Measurements from ENCODE around the gene INF2. TPM values are rescaled to one million over a fixed set of nuclear protein-coding genes. Genes with fewer than 3 reads are reported as not detected.

Gene INF2
- total and polyA plus RNA-seq, 9 of the 15 experiments (the other 6 are each of a cell fraction or from before 2014, with no cell fraction given) = 0.56 to 31.3 (median 7.8) TPM

DNA sequence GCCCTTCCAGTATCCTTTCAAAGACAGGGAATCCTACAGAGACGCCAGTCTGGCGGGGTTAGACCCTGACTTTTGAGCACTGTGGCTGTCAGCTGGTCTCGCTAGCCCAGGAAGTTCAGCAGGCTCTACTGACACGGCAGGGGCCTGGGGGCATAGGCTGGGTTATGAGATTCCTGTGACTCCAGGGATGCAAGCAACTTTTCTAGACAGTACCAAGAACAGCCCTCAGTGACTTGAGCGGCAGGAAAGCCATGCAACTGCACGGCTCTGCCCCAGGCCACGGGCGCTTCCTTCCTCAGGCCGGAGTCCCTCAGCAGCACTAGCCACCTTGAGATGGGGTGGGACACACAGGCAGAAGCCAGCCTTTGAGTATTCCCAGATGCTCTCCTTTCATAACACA is 58.5 kb downstream of the INF2 start:
- ATAC-seq = no peak
- TF ChIP-seq RFX1 (IDR thresholded peaks at IDR 0.05) (no peak), SIN3B (IDR thresholded peaks at IDR 0.05; ENCODE audit: low read depth) (no peak), ETV1 (tag; conservative IDR thresholded peaks at IDR 0.05; ENCODE audit: low read depth) (no peak)
- TF ChIP-seq, protein P1, sequence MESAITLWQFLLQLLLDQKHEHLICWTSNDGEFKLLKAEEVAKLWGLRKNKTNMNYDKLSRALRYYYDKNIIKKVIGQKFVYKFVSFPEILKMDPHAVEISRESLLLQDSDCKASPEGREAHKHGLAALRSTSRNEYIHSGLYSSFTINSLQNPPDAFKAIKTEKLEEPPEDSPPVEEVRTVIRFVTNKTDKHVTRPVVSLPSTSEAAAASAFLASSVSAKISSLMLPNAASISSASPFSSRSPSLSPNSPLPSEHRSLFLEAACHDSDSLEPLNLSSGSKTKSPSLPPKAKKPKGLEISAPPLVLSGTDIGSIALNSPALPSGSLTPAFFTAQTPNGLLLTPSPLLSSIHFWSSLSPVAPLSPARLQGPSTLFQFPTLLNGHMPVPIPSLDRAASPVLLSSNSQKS (CRISPR knock-in tag; IDR thresholded peaks at IDR 0.05) = no peak
- TF ChIP-seq, protein P2, sequence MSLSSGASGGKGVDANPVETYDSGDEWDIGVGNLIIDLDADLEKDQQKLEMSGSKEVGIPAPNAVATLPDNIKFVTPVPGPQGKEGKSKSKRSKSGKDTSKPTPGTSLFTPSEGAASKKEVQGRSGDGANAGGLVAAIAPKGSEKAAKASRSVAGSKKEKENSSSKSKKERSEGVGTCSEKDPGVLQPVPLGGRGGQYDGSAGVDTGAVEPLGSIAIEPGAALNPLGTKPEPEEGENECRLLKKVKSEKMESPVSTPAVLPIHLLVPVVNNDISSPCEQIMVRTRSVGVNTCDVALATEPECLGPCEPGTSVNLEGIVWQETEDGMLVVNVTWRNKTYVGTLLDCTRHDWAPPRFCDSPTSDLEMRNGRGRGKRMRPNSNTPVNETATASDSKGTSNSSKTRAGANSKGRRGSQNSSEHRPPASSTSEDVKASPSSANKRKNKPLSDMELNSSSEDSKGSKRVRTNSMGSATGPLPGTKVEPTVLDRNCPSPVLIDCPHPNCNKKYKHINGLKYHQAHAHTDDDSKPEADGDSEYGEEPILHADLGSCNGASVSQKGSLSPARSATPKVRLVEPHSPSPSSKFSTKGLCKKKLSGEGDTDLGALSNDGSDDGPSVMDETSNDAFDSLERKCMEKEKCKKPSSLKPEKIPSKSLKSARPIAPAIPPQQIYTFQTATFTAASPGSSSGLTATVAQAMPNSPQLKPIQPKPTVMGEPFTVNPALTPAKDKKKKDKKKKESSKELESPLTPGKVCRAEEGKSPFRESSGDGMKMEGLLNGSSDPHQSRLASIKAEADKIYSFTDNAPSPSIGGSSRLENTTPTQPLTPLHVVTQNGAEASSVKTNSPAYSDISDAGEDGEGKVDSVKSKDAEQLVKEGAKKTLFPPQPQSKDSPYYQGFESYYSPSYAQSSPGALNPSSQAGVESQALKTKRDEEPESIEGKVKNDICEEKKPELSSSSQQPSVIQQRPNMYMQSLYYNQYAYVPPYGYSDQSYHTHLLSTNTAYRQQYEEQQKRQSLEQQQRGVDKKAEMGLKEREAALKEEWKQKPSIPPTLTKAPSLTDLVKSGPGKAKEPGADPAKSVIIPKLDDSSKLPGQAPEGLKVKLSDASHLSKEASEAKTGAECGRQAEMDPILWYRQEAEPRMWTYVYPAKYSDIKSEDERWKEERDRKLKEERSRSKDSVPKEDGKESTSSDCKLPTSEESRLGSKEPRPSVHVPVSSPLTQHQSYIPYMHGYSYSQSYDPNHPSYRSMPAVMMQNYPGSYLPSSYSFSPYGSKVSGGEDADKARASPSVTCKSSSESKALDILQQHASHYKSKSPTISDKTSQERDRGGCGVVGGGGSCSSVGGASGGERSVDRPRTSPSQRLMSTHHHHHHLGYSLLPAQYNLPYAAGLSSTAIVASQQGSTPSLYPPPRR (CRISPR knock-in tag; IDR thresholded peaks at IDR 0.05; ENCODE audit: borderline replicate concordance) = no peak
- TF ChIP-seq, protein P3, sequence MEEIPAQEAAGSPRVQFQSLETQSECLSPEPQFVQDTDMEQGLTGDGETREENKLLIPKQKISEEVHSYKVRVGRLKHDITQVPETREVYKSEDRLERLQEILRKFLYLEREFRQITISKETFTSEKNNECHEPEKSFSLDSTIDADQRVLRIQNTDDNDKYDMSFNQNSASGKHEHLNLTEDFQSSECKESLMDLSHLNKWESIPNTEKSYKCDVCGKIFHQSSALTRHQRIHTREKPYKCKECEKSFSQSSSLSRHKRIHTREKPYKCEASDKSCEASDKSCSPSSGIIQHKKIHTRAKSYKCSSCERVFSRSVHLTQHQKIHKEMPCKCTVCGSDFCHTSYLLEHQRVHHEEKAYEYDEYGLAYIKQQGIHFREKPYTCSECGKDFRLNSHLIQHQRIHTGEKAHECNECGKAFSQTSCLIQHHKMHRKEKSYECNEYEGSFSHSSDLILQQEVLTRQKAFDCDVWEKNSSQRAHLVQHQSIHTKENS (CRISPR knock-in tag; IDR thresholded peaks at IDR 0.05) = no peak
- TF ChIP-seq, protein P4, sequence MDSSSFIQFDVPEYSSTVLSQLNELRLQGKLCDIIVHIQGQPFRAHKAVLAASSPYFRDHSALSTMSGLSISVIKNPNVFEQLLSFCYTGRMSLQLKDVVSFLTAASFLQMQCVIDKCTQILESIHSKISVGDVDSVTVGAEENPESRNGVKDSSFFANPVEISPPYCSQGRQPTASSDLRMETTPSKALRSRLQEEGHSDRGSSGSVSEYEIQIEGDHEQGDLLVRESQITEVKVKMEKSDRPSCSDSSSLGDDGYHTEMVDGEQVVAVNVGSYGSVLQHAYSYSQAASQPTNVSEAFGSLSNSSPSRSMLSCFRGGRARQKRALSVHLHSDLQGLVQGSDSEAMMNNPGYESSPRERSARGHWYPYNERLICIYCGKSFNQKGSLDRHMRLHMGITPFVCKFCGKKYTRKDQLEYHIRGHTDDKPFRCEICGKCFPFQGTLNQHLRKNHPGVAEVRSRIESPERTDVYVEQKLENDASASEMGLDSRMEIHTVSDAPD (CRISPR knock-in tag; IDR thresholded peaks at IDR 0.05) = no peak
- TF ChIP-seq, protein P5, sequence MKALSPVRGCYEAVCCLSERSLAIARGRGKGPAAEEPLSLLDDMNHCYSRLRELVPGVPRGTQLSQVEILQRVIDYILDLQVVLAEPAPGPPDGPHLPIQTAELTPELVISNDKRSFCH (CRISPR knock-in tag; IDR thresholded peaks at IDR 0.05) = no peak
- TF ChIP-seq, protein P5 (tag; IDR thresholded peaks at IDR 0.05) = no peak
- BruUV-seq (replicated peaks) = no TSS peak
- DNase-seq (ENCODE audit: extremely low read depth in 1 of 4, low spot score in 3 of 4) = no peak
- in situ Hi-C loops (cut with MboI) = no loop called here
- 0 out of 2 replicates have a peak, but pooled peaks cover 4% of the 10 kb centered on the region for H3K9me3 ChIP-seq (replicated peaks; ENCODE audit: control insufficient read depth, insufficient read depth, low read depth, low read length)
- H4K20me1 ChIP-seq (replicated peaks; ENCODE audit: control insufficient read depth, insufficient read depth, low read length) = no peaks in the 10 kb centered on the region
- H3K4me3 ChIP-seq = no peak overlapping the region
- ChIA-PET POLR2A (interaction anchor here (1.1 kb wide), 1 partner anchor 9 kb away, joined by 4 read pairs; no protein-coding TSS in a partner anchor), CTCF (ENCODE audit: low intra/inter-chr PET ratio) (no interaction called here)
- H3K9me1 ChIP-seq (ENCODE audit: control insufficient read depth, insufficient read depth, low read length) = no peaks in the 10 kb centered on the region
- H3K9ac ChIP-seq (ENCODE audit: insufficient read depth in 1 of 2, low read depth in 2 of 2, low read length in 2 of 2) = peak overlapping the region in 1 of 2 experiments; percentile 45; a peak in 1 of 4 replicates
- WGBS (ENCODE audit: insufficient coverage, low coverage, missing lambda C conversion rate) = 76% methylated on average over 9 of the region's 9 CpGs
- no peak overlapping the region for H3K4me2 ChIP-seq (ENCODE audit: insufficient read depth, low read length)
- no peaks in the 10 kb centered on the region for H3K79me2 ChIP-seq (ENCODE audit: control insufficient read depth, insufficient read depth, low read length)
- H3K27me3 ChIP-seq (ENCODE audit: control insufficient read depth in 2 of 2, insufficient read depth in 2 of 2, low read length in 2 of 2) = no peaks in the 10 kb centered on the region
- no peaks in the 10 kb centered on the region for H3K36me3 ChIP-seq (ENCODE audit: control insufficient read depth, insufficient read depth, low read length)
- FAIRE-seq = no peak
- no peak overlapping the region for H3K27ac ChIP-seq (ENCODE audit: extremely low read depth, low read depth, low read length)
- intact Hi-C loops (cut with micrococcal nuclease) = no loop called here
- H3K4me1 ChIP-seq (replicated peaks in 1 of 2; ENCODE audit: control insufficient read depth in 2 of 2, insufficient read depth in 2 of 2, low read length in 2 of 2) = peaks cover 0 to 24% of the 10 kb centered on the region in 2 experiments; a peak in 2 of 5 replicates
- H2AFZ ChIP-seq (ENCODE audit: low read depth, low read length) = no peak overlapping the region

Data from K562 (cell line).